NCI-H1436 (cell line): ENCODE measurements around the gene ICAM3.

ENCODE experiments used
- DNase-seq: peaks from one replicate; lab custom pipeline; 2025; lab: John Stamatoyannopoulos, UW

ICAM3 gene

DNA sequence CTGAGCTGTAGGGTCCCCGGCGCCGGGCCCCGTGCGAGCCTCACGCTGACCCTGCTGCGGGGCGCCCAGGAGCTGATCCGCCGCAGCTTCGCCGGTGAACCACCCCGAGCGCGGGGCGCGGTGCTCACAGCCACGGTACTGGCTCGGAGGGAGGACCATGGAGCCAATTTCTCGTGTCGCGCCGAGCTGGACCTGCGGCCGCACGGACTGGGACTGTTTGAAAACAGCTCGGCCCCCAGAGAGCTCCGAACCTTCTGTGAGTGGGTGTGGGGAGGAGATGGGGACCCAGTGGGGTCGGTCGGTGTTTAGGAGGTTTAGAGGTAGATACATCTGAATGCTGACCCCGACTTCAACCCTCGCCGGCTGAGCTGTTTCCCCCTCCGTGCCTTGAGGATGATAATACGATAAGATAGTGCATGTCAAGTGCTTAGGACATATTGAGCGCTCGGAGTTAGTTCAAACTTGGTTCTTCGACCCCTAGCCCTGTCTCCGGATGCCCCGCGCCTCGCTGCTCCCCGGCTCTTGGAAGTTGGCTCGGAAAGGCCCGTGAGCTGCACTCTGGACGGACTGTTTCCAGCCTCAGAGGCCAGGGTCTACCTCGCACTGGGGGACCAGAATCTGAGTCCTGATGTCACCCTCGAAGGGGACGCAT lies 47.7 kb downstream of the ICAM3 start:
- DNase-seq, result no peak

DNA sequence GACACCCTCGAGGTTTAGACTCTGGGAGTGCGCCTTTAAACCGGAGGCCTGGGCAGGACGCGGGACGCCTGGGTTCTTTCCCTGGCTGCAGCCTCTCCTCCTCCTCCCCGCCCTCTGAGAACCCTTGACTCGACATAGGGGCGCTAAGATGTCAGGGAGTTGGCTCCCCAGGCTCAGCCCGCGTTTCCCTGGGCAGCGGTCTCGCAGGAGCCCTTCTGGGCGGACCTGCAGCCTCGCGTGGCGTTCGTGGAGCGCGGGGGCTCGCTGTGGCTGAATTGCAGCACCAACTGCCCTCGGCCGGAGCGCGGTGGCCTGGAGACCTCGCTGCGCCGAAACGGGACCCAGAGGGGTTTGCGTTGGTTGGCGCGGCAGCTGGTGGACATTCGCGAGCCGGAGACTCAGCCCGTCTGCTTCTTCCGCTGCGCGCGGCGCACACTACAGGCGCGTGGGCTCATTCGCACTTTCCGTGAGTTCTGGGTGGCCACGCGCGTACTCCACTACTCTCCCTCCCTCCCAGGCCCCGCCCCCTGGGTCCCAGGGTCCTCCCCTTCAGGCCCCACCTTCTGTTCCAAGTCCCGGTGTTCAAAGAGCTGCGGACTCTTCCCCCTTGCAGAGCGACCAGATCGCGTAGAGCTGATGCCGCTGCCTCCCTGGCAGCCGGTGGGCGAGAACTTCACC lies 48.4 kb downstream of the ICAM3 start:
- DNase-seq, result no peak

DNA sequence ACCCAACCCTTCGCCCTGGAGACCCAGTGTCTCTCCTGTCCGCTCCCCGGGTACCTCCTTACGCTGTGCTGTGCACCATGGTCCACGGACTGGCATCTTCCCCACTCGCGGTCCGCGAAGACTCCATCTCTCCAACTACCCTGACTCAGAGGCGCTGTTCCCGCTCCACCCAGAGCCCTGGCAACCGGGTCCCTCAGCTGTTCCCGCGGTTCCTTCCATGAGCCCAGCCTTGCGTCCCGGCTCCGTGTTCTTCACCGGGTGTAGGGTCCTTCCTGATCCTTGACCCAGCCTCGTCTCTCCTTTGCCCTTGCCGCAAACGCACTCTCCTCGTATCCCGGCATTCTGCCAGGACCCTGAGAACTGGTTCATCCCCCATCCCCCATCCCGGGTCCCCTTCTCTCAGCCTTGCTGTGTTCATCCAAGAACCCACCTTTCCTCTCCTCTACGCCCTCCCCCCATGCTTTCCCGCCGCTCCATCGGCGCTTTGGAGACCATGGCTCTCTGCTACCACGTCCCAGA lies 49.0 kb downstream of the ICAM3 start:
- no peak for DNase-seq

DNA sequence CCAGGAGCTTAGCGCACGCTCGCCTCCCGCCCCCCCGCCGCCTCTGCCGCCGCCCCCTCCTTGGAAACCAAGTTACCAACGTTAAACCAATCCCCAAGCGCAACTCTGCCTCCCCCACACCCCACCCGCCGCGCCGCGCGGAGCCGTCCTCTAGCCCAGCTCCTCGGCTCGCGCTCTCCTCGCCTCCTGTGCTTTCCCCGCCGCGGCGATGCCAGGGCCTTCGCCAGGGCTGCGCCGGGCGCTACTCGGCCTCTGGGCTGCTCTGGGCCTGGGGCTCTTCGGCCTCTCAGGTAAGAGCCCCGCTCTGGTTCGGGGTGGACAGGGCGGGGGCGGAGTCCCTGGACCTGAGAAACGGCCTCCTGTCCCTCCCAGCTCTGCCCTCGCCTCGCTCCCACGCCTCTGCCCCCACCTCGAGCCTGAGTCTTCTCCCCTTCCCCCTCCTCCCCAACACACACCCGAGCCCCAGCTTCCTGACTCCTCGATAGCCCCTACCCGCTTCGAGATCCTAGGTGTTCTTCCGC lies 49.5 kb downstream of the ICAM3 start, which contains the start of gene ICAM5:
Gene ICAM5, plus strand, starts transcription at position 117 of the 521 bp plus-strand sequence. Its CDS starts 92 bp downstream, at position 209.
- DNase-seq, result no peak

DNA sequence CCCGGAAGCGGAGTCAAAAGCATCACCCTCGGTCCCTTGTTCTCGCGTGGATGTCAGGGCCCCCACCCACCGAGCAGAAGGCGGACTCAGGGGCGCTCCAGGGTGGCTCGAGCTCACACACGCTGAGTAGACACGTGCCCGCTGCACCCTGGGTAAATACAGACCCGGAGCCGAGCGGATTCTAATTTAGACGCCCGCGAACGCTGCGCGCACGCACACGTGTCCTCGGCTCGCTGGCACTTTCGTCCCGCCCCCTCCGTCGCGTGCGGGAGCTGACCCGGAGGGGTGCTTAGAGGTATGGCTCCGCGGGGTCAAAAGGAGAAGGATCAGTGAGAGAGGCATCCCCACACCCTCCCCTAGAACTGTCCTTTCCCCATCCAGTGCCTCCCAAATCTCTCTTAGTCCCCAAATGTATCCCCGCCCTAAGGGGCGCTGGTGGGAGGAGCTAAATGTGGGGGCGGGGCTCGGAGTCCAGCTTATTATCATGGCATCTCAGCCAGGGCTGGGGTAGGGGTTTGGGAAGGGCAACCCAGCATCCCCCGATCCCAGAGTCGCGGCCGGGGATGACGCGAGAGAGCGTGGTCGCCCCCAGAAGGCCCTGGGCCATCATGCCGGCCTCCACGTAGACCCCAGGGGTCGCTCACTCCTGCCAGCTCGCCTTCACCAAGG lies 50.1 kb downstream of the ICAM3 start:
- peak; percentile 68 for DNase-seq

DNA sequence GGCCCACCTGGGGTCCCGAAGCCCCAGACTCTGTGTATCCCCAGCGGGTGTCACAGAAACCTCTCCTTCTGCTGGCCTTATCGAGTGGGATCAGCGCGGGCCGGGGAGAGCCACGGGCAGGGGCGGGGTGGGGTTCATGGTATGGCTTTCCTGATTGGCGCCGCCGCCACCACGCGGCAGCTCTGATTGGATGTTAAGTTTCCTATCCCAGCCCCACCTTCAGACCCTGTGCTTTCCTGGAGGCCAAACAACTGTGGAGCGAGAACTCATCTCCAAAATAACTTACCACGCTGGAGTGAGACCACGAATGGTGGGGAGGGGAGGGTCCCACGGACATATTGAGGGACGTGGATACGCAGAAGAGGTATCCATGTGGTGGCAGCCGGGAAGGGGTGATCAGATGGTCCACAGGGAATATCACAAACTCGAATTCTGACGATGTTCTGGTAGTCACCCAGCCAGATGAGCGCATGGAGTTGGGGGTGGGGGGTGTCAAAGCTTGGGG lies 50.7 kb downstream of the ICAM3 start:
- no peak for DNase-seq

DNA sequence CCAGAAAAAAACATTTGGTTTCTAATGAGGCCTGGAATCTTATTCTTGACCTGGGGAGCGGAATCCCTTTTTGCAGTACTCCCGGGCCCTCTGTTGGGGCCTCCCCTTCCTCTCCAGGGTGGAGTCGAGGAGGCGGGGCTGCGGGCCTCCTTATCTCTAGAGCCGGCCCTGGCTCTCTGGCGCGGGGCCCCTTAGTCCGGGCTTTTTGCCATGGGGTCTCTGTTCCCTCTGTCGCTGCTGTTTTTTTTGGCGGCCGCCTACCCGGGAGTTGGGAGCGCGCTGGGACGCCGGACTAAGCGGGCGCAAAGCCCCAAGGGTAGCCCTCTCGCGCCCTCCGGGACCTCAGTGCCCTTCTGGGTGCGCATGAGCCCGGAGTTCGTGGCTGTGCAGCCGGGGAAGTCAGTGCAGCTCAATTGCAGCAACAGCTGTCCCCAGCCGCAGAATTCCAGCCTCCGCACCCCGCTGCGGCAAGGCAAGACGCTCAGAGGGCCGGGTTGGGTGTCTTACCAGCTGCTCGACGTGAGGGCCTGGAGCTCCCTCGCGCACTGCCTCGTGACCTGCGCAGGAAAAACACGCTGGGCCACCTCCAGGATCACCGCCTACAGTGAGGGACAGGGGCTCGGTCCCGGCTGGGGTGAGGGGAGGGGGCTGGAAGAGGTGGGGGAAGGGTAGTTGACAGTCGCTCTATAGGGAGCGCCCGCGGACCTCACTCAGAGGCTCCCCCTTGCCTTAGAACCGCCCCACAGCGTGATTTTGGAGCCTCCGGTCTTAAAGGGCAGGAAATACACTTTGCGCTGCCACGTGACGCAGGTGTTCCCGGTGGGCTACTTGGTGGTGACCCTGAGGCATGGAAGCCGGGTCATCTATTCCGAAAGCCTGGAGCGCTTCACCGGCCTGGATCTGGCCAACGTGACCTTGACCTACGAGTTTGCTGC lies 52.4 kb downstream of the ICAM3 start, which contains the start of gene ICAM4:
Gene ICAM4, plus strand, starts transcription at position 153 of the 935 bp plus-strand sequence. Its CDS starts 58 bp downstream, at position 211.
- no peak for DNase-seq

DNA sequence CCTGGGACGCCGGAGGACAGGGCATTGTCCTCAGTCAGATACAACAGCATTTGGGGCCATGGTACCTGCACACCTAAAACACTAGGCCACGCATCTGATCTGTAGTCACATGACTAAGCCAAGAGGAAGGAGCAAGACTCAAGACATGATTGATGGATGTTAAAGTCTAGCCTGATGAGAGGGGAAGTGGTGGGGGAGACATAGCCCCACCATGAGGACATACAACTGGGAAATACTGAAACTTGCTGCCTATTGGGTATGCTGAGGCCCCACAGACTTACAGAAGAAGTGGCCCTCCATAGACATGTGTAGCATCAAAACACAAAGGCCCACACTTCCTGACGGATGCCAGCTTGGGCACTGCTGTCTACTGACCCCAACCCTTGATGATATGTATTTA lies 54.0 kb downstream of the ICAM3 start:
- no peak for DNase-seq

DNA sequence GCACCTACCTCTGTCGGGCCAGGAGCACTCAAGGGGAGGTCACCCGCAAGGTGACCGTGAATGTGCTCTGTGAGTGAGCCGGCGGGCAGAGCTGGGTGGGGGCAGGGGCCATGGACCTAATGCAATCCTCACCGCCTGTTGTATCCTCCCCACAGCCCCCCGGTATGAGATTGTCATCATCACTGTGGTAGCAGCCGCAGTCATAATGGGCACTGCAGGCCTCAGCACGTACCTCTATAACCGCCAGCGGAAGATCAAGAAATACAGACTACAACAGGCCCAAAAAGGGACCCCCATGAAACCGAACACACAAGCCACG lies 54.5 kb downstream of the ICAM3 start:
- DNase-seq, result no peak

DNA sequence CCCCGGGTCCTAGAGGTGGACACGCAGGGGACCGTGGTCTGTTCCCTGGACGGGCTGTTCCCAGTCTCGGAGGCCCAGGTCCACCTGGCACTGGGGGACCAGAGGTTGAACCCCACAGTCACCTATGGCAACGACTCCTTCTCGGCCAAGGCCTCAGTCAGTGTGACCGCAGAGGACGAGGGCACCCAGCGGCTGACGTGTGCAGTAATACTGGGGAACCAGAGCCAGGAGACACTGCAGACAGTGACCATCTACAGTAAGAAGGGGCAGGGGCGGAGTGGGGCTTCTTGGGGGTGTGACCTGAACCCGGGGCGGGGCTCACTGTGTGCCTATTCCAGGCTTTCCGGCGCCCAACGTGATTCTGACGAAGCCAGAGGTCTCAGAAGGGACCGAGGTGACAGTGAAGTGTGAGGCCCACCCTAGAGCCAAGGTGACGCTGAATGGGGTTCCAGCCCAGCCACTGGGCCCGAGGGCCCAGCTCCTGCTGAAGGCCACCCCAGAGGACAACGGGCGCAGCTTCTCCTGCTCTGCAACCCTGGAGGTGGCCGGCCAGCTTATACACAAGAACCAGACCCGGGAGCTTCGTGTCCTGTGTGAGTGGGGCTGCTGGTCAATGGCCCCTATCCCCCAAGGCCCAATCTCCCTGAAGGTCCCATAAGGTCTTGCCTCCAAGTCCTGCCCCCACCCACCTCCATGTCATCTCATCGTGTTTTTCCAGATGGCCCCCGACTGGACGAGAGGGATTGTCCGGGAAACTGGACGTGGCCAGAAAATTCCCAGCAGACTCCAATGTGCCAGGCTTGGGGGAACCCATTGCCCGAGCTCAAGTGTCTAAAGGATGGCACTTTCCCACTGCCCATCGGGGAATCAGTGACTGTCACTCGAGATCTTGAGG lies 55.1 kb downstream of the ICAM3 start:
- no peak for DNase-seq
